ENCODE results near the gene PACRG. TPM values are rescaled to one million over a fixed set of nuclear protein-coding genes. Genes with fewer than 3 reads are reported as not detected.

The PACRG gene
- total and polyA plus RNA-seq, 2 experiments from 2014 or later, result 0.17 to 0.68 TPM

- Histone ChIP-seq H3K27ac (ENCODE audit: low read depth) (no peak overlapping the region), H3F3A (replicated peaks; ENCODE audit: low read depth) (no peaks in the 10 kb centered on the region), H2AFZ (no peak overlapping the region), H3K27me3 (ENCODE audit: insufficient read depth) (no peaks in the 10 kb centered on the region), H3K4me3 (no peak overlapping the region), H3K9me2 (ENCODE audit: insufficient read depth) (no peaks in the 10 kb centered on the region), H4K20me1 (replicated peaks; ENCODE audit: insufficient read depth) (no peaks in the 10 kb centered on the region), H3K36me3 (ENCODE audit: insufficient read depth) (no peaks in the 10 kb centered on the region), H3K79me2 (replicated peaks; ENCODE audit: insufficient read depth) (no peaks in the 10 kb centered on the region), H3K4me1 (ENCODE audit: insufficient read depth) (no peaks in the 10 kb centered on the region), H3K4me2 (no peak overlapping the region)
- no peak for ATAC-seq
- peaks cover 7% of the 10 kb centered on the region for H3K27me3 Mint-ChIP-seq (ENCODE audit: insufficient read depth, low read depth, poor library complexity)
- H3K27ac Mint-ChIP-seq, result peak overlapping the region; percentile 27; the same call in 1 of the 2 replicates
- no peaks in the 10 kb centered on the region for H3K9me3 Mint-ChIP-seq
- DNase-seq (ENCODE audit: low spot score), result no peak
- no peak overlapping the region for H3K4me3 Mint-ChIP-seq
- no peak for TF ChIP-seq ZNF462 (CRISPR knock-in tag; IDR thresholded peaks at IDR 0.05)
- no peak for TF ChIP-seq STAT1 (IDR thresholded peaks at IDR 0.05; ENCODE audit: unreplicated experiment)
- TF ChIP-seq ZNF331 (CRISPR knock-in tag; IDR thresholded peaks at IDR 0.05; ENCODE audit: low read depth), result no peak
- H3K4me1 Mint-ChIP-seq, result peaks cover 7% of the 10 kb centered on the region; the same call in 1 of the 3 replicates
- H3K36me3 Mint-ChIP-seq (ENCODE audit: low read depth), result no peaks in the 10 kb centered on the region
These were observed 621.3 kb downstream of the PACRG start for GRCh38 chr6:163348789-163349680.

GRCh38 chr6:163349696-163350095 is 621.9 kb downstream of the PACRG start:
- Histone ChIP-seq H4K20me1 (replicated peaks; ENCODE audit: insufficient read depth) (no peaks in the 10 kb centered on the region), H3F3A (replicated peaks; ENCODE audit: low read depth) (no peaks in the 10 kb centered on the region), H2AFZ (no peak overlapping the region), H3K4me2 (no peak overlapping the region), H3K79me2 (replicated peaks; ENCODE audit: insufficient read depth) (no peaks in the 10 kb centered on the region), H3K27me3 (ENCODE audit: insufficient read depth) (no peaks in the 10 kb centered on the region), H3K36me3 (ENCODE audit: insufficient read depth) (no peaks in the 10 kb centered on the region), H3K4me1 (ENCODE audit: insufficient read depth) (no peaks in the 10 kb centered on the region), H3K9me2 (ENCODE audit: insufficient read depth) (no peaks in the 10 kb centered on the region), H3K27ac (ENCODE audit: low read depth) (no peak overlapping the region), H3K4me3 (no peak overlapping the region)
- Mint-ChIP-seq H3K27ac (no peak overlapping the region; the same call in 1 of the 2 replicates), H3K4me1 (peaks cover 14% of the 10 kb centered on the region), H3K4me3 (no peak overlapping the region), H3K9me3 (no peaks in the 10 kb centered on the region), H3K27me3 (ENCODE audit: insufficient read depth, low read depth, poor library complexity) (peaks cover 6% of the 10 kb centered on the region), H3K36me3 (ENCODE audit: low read depth) (no peaks in the 10 kb centered on the region)
- ATAC-seq (no peak), DNase-seq (ENCODE audit: low spot score) (no peak)
- TF ChIP-seq EZH2phosphoT487 (IDR thresholded peaks at IDR 0.05; ENCODE audit: unreplicated experiment) (no peak), ETS1 (IDR thresholded peaks at IDR 0.05) (no peak), STAT1 (IDR thresholded peaks at IDR 0.05; ENCODE audit: unreplicated experiment) (no peak)
